WTC11 (cell line): ENCODE data around the gene GPHA2. TPM values are rescaled to one million over a fixed set of nuclear protein-coding genes. Genes with fewer than 3 reads are reported as not detected.

Experiments
- ATAC-seq: fragments of 200-7000 bp; cut with Tn5 transposase; 2 replicates; pipeline ENCODE4 v1.10.0; 2021; ENCODE audit warnings: mild to moderate bottlenecking, moderate library complexity
- CTCF ChIA-PET: fragments of 300-600 bp; sonication (Branson Sonifier 250); formaldehyde crosslinking; loops from one replicate; lab custom pipeline; 2021; ENCODE audit warnings: antibody characterized with exemption; lab: Charles Lee
- POLR2A ChIA-PET: fragments of 350-600 bp; sonication (Branson Sonifier 250); formaldehyde crosslinking; loops from one replicate; lab custom pipeline; 2021; ENCODE audit warnings: antibody characterized with exemption; lab: Charles Lee
- DNase-seq: peaks from one replicate; pipeline ENCODE4 v3.0.0; 2021; ENCODE audit warnings: low spot score
- H3K27ac Mint-ChIP-seq: 2 replicates; pipeline ENCODE4 v1.8.0; 2021; ENCODE audit warnings: mixed read lengths
- H3K27me3 Mint-ChIP-seq: 2 replicates; pipeline ENCODE4 v1.8.0; 2021; ENCODE audit warnings: low read depth, mild to moderate bottlenecking, moderate library complexity, mixed read lengths
- H3K36me3 Mint-ChIP-seq: 2 replicates; pipeline ENCODE4 v1.8.0; 2021; ENCODE audit warnings: mixed read lengths
- H3K4me1 Mint-ChIP-seq: 2 replicates; pipeline ENCODE4 v1.8.0; 2022; ENCODE audit warnings: mixed read lengths
- H3K4me3 Mint-ChIP-seq: 2 replicates; pipeline ENCODE4 v1.8.0; 2021; ENCODE audit warnings: mild to moderate bottlenecking, moderate library complexity, mixed read lengths
- H3K9me3 Mint-ChIP-seq: 2 replicates; pipeline ENCODE4 v1.8.0; 2021; ENCODE audit warnings: mixed read lengths
- AFF4 ChIP-seq: sonication (generic); formaldehyde crosslinking; IDR thresholded peaks from 2 replicates; pipeline ENCODE4 v1.8.1; 2023; ENCODE audit warnings: mild to moderate bottlenecking, missing genetic modification reagents, borderline replicate concordance
- FOXP4 ChIP-seq: sonication (generic); formaldehyde crosslinking; IDR thresholded peaks from 2 replicates; pipeline ENCODE4 v1.8.0; 2022; ENCODE audit warnings: mild to moderate bottlenecking, missing genetic modification reagents
- GABPB1 ChIP-seq: sonication (generic); formaldehyde crosslinking; IDR thresholded peaks from 2 replicates; pipeline ENCODE4 v1.8.1; 2023; ENCODE audit warnings: mild to moderate bottlenecking, missing genetic modification reagents
- HMGXB4 ChIP-seq: sonication (generic); formaldehyde crosslinking; IDR thresholded peaks from 2 replicates; pipeline ENCODE4 v1.8.1; 2023; ENCODE audit warnings: mild to moderate bottlenecking, moderate library complexity, missing genetic modification reagents
- JAZF1 ChIP-seq: fragments of 250-450 bp; sonication (Bioruptor Pico); IDR thresholded peaks from 2 replicates; pipeline ENCODE4 v1.9.0; 2021; ENCODE audit warnings: moderate library complexity, mild to moderate bottlenecking, inconsistent platforms
- KAT7 ChIP-seq: sonication (generic); formaldehyde crosslinking; IDR thresholded peaks from 2 replicates; pipeline ENCODE4 v1.8.1; 2023; ENCODE audit warnings: missing genetic modification reagents, mild to moderate bottlenecking, borderline replicate concordance
- MYBL2 ChIP-seq: sonication (generic); formaldehyde crosslinking; IDR thresholded peaks from 2 replicates; pipeline ENCODE4 v1.8.1; 2023; ENCODE audit warnings: mild to moderate bottlenecking, moderate library complexity, missing genetic modification reagents
- NFE2L1 ChIP-seq: sonication (generic); formaldehyde crosslinking; IDR thresholded peaks from 2 replicates; pipeline ENCODE4 v1.8.1; 2023; ENCODE audit warnings: missing genetic modification reagents
- PRDM15 ChIP-seq: sonication (generic); formaldehyde crosslinking; IDR thresholded peaks from 2 replicates; pipeline ENCODE4 v1.8.0; 2022; ENCODE audit warnings: missing genetic modification reagents
- ZNF121 ChIP-seq: sonication (generic); formaldehyde crosslinking; IDR thresholded peaks from 2 replicates; pipeline ENCODE4 v1.8.0; 2023; ENCODE audit warnings: missing genetic modification reagents
- ZNF219 ChIP-seq: sonication (generic); formaldehyde crosslinking; IDR thresholded peaks from 2 replicates; pipeline ENCODE4 v1.8.0; 2023; ENCODE audit warnings: missing genetic modification reagents, mild to moderate bottlenecking, borderline replicate concordance
- total RNA-seq: library from RNA; stranded (reverse); gene quantifications from 3 replicates; pipeline ENCODE4 v1.2.3, GENCODE V29; 2021
- TF ChIP-seq, protein P1 (sequence below): sonication (generic); formaldehyde crosslinking; IDR thresholded peaks from 2 replicates; pipeline ENCODE4 v1.8.1; 2022; ENCODE audit warnings: low read depth, mild to moderate bottlenecking, moderate library complexity, missing genetic modification reagents, borderline replicate concordance
- TF ChIP-seq, protein P2 (sequence below): sonication (generic); formaldehyde crosslinking; conservative IDR thresholded peaks from 2 replicates; pipeline ENCODE4 v1.8.1; 2023; ENCODE audit warnings: mild to moderate bottlenecking, low read depth, missing genetic modification reagents, moderate library complexity
- TF ChIP-seq, protein P3 (sequence below): fragments of 200-600 bp; IDR thresholded peaks from 2 replicates; pipeline ENCODE4 v1.8.0; 2022; ENCODE audit warnings: antibody characterized with exemption

Gene GPHA2
- total RNA-seq, 1 experiment from 2014 or later = 1.6 TPM

- H3K4me3 Mint-ChIP-seq = no peak overlapping the region
- CTCF ChIA-PET = interaction anchor here (0.6 kb wide), 1 partner anchor 20 kb away, joined by 6 read pairs; no protein-coding TSS in a partner anchor
Observed at GRCh38 chr11:64974124-64974523, 38.4 kb upstream of the GPHA2 start.

More at GRCh38 chr11:64974124-64974523, 38.4 kb upstream of the GPHA2 start:
- TF ChIP-seq FOXP4 = no peak
- TF ChIP-seq ZNF219 (CRISPR knock-in tag) = no peak
- TF ChIP-seq, protein P1, sequence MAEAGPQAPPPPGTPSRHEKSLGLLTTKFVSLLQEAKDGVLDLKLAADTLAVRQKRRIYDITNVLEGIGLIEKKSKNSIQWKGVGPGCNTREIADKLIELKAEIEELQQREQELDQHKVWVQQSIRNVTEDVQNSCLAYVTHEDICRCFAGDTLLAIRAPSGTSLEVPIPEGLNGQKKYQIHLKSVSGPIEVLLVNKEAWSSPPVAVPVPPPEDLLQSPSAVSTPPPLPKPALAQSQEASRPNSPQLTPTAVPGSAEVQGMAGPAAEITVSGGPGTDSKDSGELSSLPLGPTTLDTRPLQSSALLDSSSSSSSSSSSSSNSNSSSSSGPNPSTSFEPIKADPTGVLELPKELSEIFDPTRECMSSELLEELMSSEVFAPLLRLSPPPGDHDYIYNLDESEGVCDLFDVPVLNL = no peak
- TF ChIP-seq MYBL2 (CRISPR knock-in tag) = no peak
- TF ChIP-seq, protein P2, sequence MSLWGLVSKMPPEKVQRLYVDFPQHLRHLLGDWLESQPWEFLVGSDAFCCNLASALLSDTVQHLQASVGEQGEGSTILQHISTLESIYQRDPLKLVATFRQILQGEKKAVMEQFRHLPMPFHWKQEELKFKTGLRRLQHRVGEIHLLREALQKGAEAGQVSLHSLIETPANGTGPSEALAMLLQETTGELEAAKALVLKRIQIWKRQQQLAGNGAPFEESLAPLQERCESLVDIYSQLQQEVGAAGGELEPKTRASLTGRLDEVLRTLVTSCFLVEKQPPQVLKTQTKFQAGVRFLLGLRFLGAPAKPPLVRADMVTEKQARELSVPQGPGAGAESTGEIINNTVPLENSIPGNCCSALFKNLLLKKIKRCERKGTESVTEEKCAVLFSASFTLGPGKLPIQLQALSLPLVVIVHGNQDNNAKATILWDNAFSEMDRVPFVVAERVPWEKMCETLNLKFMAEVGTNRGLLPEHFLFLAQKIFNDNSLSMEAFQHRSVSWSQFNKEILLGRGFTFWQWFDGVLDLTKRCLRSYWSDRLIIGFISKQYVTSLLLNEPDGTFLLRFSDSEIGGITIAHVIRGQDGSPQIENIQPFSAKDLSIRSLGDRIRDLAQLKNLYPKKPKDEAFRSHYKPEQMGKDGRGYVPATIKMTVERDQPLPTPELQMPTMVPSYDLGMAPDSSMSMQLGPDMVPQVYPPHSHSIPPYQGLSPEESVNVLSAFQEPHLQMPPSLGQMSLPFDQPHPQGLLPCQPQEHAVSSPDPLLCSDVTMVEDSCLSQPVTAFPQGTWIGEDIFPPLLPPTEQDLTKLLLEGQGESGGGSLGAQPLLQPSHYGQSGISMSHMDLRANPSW (CRISPR knock-in tag) = no peak
- no peak for TF ChIP-seq JAZF1
- TF ChIP-seq, protein P3, sequence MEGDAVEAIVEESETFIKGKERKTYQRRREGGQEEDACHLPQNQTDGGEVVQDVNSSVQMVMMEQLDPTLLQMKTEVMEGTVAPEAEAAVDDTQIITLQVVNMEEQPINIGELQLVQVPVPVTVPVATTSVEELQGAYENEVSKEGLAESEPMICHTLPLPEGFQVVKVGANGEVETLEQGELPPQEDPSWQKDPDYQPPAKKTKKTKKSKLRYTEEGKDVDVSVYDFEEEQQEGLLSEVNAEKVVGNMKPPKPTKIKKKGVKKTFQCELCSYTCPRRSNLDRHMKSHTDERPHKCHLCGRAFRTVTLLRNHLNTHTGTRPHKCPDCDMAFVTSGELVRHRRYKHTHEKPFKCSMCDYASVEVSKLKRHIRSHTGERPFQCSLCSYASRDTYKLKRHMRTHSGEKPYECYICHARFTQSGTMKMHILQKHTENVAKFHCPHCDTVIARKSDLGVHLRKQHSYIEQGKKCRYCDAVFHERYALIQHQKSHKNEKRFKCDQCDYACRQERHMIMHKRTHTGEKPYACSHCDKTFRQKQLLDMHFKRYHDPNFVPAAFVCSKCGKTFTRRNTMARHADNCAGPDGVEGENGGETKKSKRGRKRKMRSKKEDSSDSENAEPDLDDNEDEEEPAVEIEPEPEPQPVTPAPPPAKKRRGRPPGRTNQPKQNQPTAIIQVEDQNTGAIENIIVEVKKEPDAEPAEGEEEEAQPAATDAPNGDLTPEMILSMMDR = no peak
- no peak for TF ChIP-seq KAT7 (CRISPR knock-in tag)
- TF ChIP-seq AFF4 = no peak
- no peak for TF ChIP-seq NFE2L1 (CRISPR knock-in tag)
- no peak for TF ChIP-seq ZNF121 (CRISPR knock-in tag)
- TF ChIP-seq GABPB1 (CRISPR knock-in tag) = no peak
- TF ChIP-seq HMGXB4 (CRISPR knock-in tag) = no peak
- TF ChIP-seq PRDM15 (CRISPR knock-in tag) = no peak
- POLR2A ChIA-PET = interaction anchor here (0.7 kb wide), 2 partner anchors 35 to 656 kb away, joined by 6 to 7 read pairs; no protein-coding TSS in a partner anchor
- ATAC-seq (no peak), DNase-seq (no peak)
- Mint-ChIP-seq H3K9me3 (no peaks in the 10 kb centered on the region), H3K4me1 (no peaks in the 10 kb centered on the region), H3K27ac (no peak overlapping the region), H3K36me3 (no peaks in the 10 kb centered on the region), H3K27me3 (peaks cover 52% of the 10 kb centered on the region)
